Smooth muscle cell of the coronary artery (primary cell): ENCODE data around the gene SDK2. TPM values are rescaled to one million over a fixed set of nuclear protein-coding genes. Genes with fewer than 3 reads are reported as not detected.

Experiments
- total RNA-seq: library from RNA; depleted of rRNA; stranded (reverse); fragments of >200 nt; gene quantifications from 2 replicates; pipeline ENCODE4 v1.2.3, GENCODE V29; 2014; ENCODE audit warnings: low replicate concordance

SDK2 gene
- 0.08 TPM in 1 of 2 replicates, not detected in the other for total RNA-seq

GRCh38 chr17:73644145-73645049 is at the start of gene SDK2:
Gene SDK2 (minus strand): TSS chr17:73644445. CDS start chr17:73644088, 357 bp downstream.

GRCh38 chr17:73311781-73312641 is 332.2 kb downstream of the SDK2 start, which contains the start of gene CDC42EP4:
Gene CDC42EP4 (minus strand): TSS chr17:73312001. CDS start chr17:73286500, 25,501 bp downstream.

